Tibial nerve (tissue), 4 donors: Measurements from ENCODE around the gene RPS19BP1.

Source experiments
- EP300 ChIP-seq, 2 donors: sonication (generic); formaldehyde crosslinking; IDR thresholded peaks; one replicate each; pipeline ENCODE4 v1.6.1; 2017; ENCODE audit warnings: antibody characterized with exemption in 2 of 2, mild to moderate bottlenecking in 1 of 2
- POLR2A ChIP-seq, 2 donors: fragments of 450-650 bp; IDR thresholded peaks; one replicate each; pipeline ENCODE4 v1.6.1; 2017; ENCODE audit warnings: antibody characterized with exemption in 2 of 2, mild to moderate bottlenecking in 2 of 2, moderate library complexity in 2 of 2
- TF ChIP-seq, protein P1 (sequence below), 5 experiments: fragments of 200-600 bp in 3 of 5; fragments of 450-650 bp in 2 of 5; sonication (generic) in 3 of 5; IDR thresholded peaks; one replicate each; pipeline ENCODE4 v1.5.1; 2016 to 2019; ENCODE audit warnings: antibody characterized with exemption in 5 of 5, mild to moderate bottlenecking in 3 of 5, moderate library complexity in 2 of 5

- TF ChIP-seq EP300 (IDR thresholded peaks at IDR 0.05) = no peak
- TF ChIP-seq POLR2A (IDR thresholded peaks at IDR 0.05) = no peak
- TF ChIP-seq, protein P1, sequence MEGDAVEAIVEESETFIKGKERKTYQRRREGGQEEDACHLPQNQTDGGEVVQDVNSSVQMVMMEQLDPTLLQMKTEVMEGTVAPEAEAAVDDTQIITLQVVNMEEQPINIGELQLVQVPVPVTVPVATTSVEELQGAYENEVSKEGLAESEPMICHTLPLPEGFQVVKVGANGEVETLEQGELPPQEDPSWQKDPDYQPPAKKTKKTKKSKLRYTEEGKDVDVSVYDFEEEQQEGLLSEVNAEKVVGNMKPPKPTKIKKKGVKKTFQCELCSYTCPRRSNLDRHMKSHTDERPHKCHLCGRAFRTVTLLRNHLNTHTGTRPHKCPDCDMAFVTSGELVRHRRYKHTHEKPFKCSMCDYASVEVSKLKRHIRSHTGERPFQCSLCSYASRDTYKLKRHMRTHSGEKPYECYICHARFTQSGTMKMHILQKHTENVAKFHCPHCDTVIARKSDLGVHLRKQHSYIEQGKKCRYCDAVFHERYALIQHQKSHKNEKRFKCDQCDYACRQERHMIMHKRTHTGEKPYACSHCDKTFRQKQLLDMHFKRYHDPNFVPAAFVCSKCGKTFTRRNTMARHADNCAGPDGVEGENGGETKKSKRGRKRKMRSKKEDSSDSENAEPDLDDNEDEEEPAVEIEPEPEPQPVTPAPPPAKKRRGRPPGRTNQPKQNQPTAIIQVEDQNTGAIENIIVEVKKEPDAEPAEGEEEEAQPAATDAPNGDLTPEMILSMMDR (IDR thresholded peaks at IDR 0.05) = peak in 3 of 5 experiments; percentile 3 to 27 (median 13)
These were observed 27.0 kb upstream of the RPS19BP1 start for GRCh38 chr22:39559456-39560105.
